Calu3 (cell line): Measurements from ENCODE around the gene IFT27. TPM values are rescaled to one million over a fixed set of nuclear protein-coding genes. Genes with fewer than 3 reads are reported as not detected.

ENCODE experiments used
- Bru-seq: library from RNA; stranded (reverse); fragments of 400-500 nt; gene quantifications from one replicate; lab custom pipeline; 2021; lab: Mats Ljungman, UMichigan
- BruChase-seq, 2 experiments: library from RNA; stranded (reverse); fragments of 400-500 nt; gene quantifications; one replicate each; lab custom pipeline; 2021; lab: Mats Ljungman, UMichigan
- BruUV-seq: library from RNA; stranded (reverse); fragments of 400-500 nt; replicated peaks from 2 replicates; lab custom pipeline; 2021; lab: Mats Ljungman, UMichigan
- CTCF ChIA-PET: fragments of 300-600 bp; sonication (Branson Sonifier 250); formaldehyde crosslinking; loops from one replicate; lab custom pipeline; 2022; ENCODE audit warnings: antibody characterized with exemption; lab: Charles Lee
- DNase-seq: peaks from one replicate; pipeline ENCODE4 v3.0.0; 2022
- H3K27ac Mint-ChIP-seq: one replicate; pipeline ENCODE4 v1.8.0; 2022; ENCODE audit warnings: mixed read lengths; ENCODE audit not compliant: unreplicated experiment
- H3K27me3 Mint-ChIP-seq: one replicate; pipeline ENCODE4 v1.8.0; 2022; ENCODE audit warnings: mixed read lengths; ENCODE audit not compliant: unreplicated experiment
- H3K36me3 Mint-ChIP-seq: one replicate; pipeline ENCODE4 v1.8.0; 2022; ENCODE audit warnings: mild to moderate bottlenecking, moderate library complexity, mixed read lengths; ENCODE audit not compliant: insufficient read depth, unreplicated experiment
- H3K4me1 Mint-ChIP-seq: one replicate; pipeline ENCODE4 v1.8.0; 2022; ENCODE audit warnings: mild to moderate bottlenecking, low read depth, mixed read lengths; ENCODE audit not compliant: unreplicated experiment
- H3K4me3 Mint-ChIP-seq: one replicate; pipeline ENCODE4 v1.8.0; 2022; ENCODE audit warnings: mild to moderate bottlenecking, low read depth, moderate library complexity, mixed read lengths; ENCODE audit not compliant: unreplicated experiment
- H3K9me3 Mint-ChIP-seq: one replicate; pipeline ENCODE4 v1.8.0; 2022; ENCODE audit warnings: low read depth, mixed read lengths; ENCODE audit not compliant: unreplicated experiment
- CTCF ChIP-seq: fragments of 200-600 bp; IDR thresholded peaks from one replicate; pipeline ENCODE4 v1.8.0; 2022; ENCODE audit warnings: antibody characterized with exemption; ENCODE audit not compliant: unreplicated experiment
- intact Hi-C: fragments of 100-400 bp; cut with micrococcal nuclease; formaldehyde crosslinking; loops from one replicate; pipeline ENCODE4 v1.10.0; 2022; ENCODE audit not compliant: unreplicated experiment
- long read RNA-seq: library from polyadenylated mRNA; stranded (forward); transcript quantifications from one replicate; pipeline ENCODE4 v2.0.0, GENCODE V29; 2022
- total RNA-seq: library from RNA; stranded (reverse); gene quantifications from 2 replicates; pipeline ENCODE4 v1.2.3, GENCODE V29; 2022

Gene IFT27, protein sequence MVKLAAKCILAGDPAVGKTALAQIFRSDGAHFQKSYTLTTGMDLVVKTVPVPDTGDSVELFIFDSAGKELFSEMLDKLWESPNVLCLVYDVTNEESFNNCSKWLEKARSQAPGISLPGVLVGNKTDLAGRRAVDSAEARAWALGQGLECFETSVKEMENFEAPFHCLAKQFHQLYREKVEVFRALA
- total RNA-seq, result 41.0 and 47.0 TPM in 2 replicates
- percentile 53 among the genes with signal in this experiment for Bru-seq, nascent RNA
- percentile 58 among the genes with signal in this experiment for BruChase-seq, experiment 1, labeled RNA remaining after a 6-hour chase
- BruChase-seq, experiment 2, labeled RNA remaining after a 2-hour chase, result percentile 62 among the genes with signal in this experiment
- long read RNA-seq, transcript IFT27-205 (7 exons, 1,095 nt), result major isoform, 73 of 106 reads
- long read RNA-seq, partial matches to known transcripts, result 14 of 106 reads
- long read RNA-seq, other reads (novel, unspliced or antisense), result 18 of 106 reads

DNA sequence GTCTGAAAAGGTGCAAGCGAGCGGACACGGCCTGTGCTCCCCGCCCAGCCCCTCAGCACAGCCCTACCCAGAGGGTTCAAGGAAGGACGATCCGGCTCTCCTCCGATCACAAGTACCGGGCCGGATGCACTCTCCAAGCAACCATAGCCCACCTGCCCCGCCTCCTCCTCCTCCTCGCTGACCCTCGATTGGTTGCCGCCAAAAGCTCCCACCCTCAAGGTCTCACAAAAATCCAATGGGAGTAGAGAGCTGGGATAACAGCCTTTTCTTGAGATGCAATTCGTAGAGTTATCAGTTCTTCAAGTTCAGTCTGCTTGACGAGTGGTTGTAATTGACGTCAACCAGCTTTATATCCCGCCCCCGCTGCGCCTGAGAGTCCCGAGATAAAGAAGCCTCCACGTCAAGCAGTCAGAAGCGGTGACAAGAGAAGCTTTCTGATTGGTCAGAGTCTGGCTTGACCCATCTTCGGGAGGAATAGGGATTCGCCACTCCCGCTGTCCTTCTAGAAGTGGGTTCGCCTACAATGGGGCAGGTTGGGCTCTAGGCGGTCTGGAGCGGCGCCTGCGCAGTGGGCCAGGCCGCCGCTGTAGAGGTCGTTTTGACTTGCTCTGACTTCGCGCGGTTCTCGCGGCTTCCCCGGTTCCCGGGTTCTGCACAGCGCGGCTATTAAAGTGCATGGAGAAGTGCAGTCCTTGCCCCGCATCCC lies at the start of gene IFT27:
Gene IFT27 (minus strand): TSS at position 156 of the 706 bp plus-strand sequence. CDS start 412 bp downstream, outside the sequence.
- peaks cover 25% of the 10 kb centered on the region for H3K27me3 Mint-ChIP-seq
- no peak for TF ChIP-seq CTCF
- intact Hi-C loops, result loop anchor here (5.0 kb wide), 1 partner anchor 229 kb away; no protein-coding TSS in a partner anchor
- peaks cover 18% of the 10 kb centered on the region for H3K36me3 Mint-ChIP-seq
- BruUV-seq, result no TSS peak
- no peaks in the 10 kb centered on the region for H3K9me3 Mint-ChIP-seq
- peak within 1 kb of the TSS; percentile 78 for H3K27ac Mint-ChIP-seq
- CTCF ChIA-PET, result interaction anchor here (0.8 to 2.8 kb wide), 11 partner anchors 19 to 278 kb away, joined by 3 to 12 read pairs (median 5); partner anchors contain the start of gene CACNG2
- peaks cover 6% of the 10 kb centered on the region for H3K4me1 Mint-ChIP-seq
- H3K4me3 Mint-ChIP-seq, result peak within 1 kb of the TSS; percentile 76
- peak; percentile 96 for DNase-seq

DNA sequence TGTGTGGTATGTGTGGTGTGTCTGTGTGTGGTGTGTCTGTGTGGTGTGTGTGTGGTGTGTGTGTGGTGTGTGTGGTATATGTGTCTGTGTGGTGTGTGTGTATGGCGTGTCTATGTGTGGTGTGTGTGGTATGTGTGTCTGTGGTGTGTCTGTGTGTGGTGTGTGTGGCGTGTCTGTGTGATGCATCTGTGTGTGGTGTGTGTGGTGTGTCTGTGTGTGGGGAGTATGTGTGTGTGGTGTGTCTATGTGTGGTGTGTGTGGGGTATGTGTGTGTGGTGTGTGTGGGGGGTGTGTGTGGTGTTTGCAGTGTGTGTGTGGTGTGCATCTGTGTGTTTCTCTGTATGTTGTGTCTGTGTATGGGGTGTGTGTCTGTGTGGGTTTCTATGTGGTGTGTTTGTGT lies 48.7 kb upstream of the IFT27 start:
- CTCF ChIA-PET, result no interaction called here
- peaks cover 89% of the 10 kb centered on the region for H3K27me3 Mint-ChIP-seq
- no peak overlapping the region for H3K27ac Mint-ChIP-seq
- intact Hi-C loops, result no loop called here
- TF ChIP-seq CTCF, result no peak
- DNase-seq, result no peak
- no peaks in the 10 kb centered on the region for H3K36me3 Mint-ChIP-seq
- no peaks in the 10 kb centered on the region for H3K4me1 Mint-ChIP-seq
- H3K4me3 Mint-ChIP-seq, result no peak overlapping the region
- no TSS peak for BruUV-seq
- no peaks in the 10 kb centered on the region for H3K9me3 Mint-ChIP-seq

DNA sequence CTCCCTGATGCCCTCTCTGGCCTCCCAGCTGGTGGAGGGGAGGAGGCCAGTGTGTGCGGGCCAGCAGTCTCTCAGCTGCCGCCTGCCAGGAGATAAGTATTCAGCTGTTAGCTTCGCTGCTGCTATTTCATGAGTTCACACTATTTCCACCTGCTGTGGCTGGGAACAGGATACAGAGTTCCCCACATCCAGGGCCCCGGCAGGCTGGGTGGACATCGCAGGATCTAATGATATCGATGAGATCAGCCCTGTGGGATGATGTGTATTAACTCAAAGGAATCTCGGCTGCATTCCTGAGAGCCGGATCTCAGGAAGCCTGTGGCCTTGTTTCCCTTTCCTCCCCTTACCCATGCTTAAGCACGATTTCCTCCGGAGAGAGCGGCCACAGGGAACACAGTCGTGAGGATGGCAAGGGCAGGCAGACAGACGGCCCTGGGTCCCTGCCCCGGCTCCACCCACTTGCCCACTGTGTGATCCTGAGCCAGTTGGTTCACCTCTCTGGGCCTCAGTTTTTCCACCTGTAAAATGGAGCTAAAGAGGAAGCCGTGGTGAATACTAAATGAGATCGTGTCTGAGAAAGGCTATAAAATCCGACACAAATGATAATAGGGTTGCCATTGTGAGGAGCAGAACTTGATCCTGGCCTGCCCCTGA lies 47.4 kb upstream of the IFT27 start:
- H3K9me3 Mint-ChIP-seq, result no peaks in the 10 kb centered on the region
- no peak for DNase-seq
- no peak for TF ChIP-seq CTCF
- intact Hi-C loops, result no loop called here
- BruUV-seq, result no TSS peak
- no peak overlapping the region for H3K4me3 Mint-ChIP-seq
- no peaks in the 10 kb centered on the region for H3K4me1 Mint-ChIP-seq
- H3K27me3 Mint-ChIP-seq, result peaks cover 89% of the 10 kb centered on the region
- H3K36me3 Mint-ChIP-seq, result no peaks in the 10 kb centered on the region
- CTCF ChIA-PET, result no interaction called here
- no peak overlapping the region for H3K27ac Mint-ChIP-seq

GRCh38 chr22:36822581-36822980 lies 46.7 kb upstream of the IFT27 start:
- Mint-ChIP-seq H3K27ac (no peak overlapping the region), H3K36me3 (no peaks in the 10 kb centered on the region), H3K27me3 (peaks cover 89% of the 10 kb centered on the region), H3K9me3 (no peaks in the 10 kb centered on the region), H3K4me1 (no peaks in the 10 kb centered on the region), H3K4me3 (no peak overlapping the region)
- CTCF ChIA-PET, result no interaction called here
- intact Hi-C loops, result no loop called here
- DNase-seq, result no peak
- BruUV-seq, result no TSS peak
- no peak for TF ChIP-seq CTCF
